Endothelial cell of umbilical vein (primary cell): ENCODE results near the gene PAX5. TPM values are rescaled to one million over a fixed set of nuclear protein-coding genes. Genes with fewer than 3 reads are reported as not detected.

Experiments used
- BruUV-seq: library from RNA; stranded (reverse); fragments of 400-500 nt; replicated peaks from 2 replicates; lab custom pipeline; 2021; lab: Mats Ljungman, UMichigan
- CTCF ChIA-PET: fragments of 300-600, 350-600 bp; sonication (Branson Sonifier 250); formaldehyde crosslinking; loops from one replicate; lab custom pipeline; 2021; ENCODE audit warnings: antibody characterized with exemption, inconsistent platforms; lab: Charles Lee
- POLR2A ChIA-PET: fragments of 300-600, 350-600 bp; sonication (Branson Sonifier 250); formaldehyde crosslinking; loops from one replicate; lab custom pipeline; 2021; ENCODE audit warnings: antibody characterized with exemption, inconsistent platforms; lab: Charles Lee
- DNase-seq: peaks from one replicate; pipeline ENCODE4 v3.0.0-alpha.2; 2011; ENCODE audit warnings: low read depth, low spot score
- FAIRE-seq: peaks from 2 replicates; lab custom pipeline; 2011; peaks lifted over from hg19 to GRCh38; lab: Jason Lieb, UNC
- H2AFZ ChIP-seq: 2 replicates; pipeline ENCODE4 v1.6.0; 2012; ENCODE audit warnings: low read depth, low read length, control low read depth, inconsistent platforms
- H3K27ac ChIP-seq: 2 replicates; pipeline ENCODE4 v1.5.1; 2011; ENCODE audit warnings: low read depth, mild to moderate bottlenecking, control low read depth, low read length, moderate library complexity; ENCODE audit not compliant: insufficient read depth
- H3K27me3 ChIP-seq, 2 experiments: 2 replicates each; pipeline versions ENCODE4 v1.6.0 to v1.6.1; 2011; ENCODE audit warnings: low read length in 2 of 2, mixed read lengths in 1 of 2; ENCODE audit not compliant: control insufficient read depth in 2 of 2, insufficient read depth in 2 of 2
- H3K36me3 ChIP-seq, 2 experiments: 2 replicates in 1 of 2; 3 replicates in 1 of 2; pipeline ENCODE4 v1.5.1; 2011; ENCODE audit warnings: low read length in 2 of 2, mild to moderate bottlenecking in 1 of 2, moderate library complexity in 1 of 2; ENCODE audit not compliant: control insufficient read depth in 2 of 2, insufficient read depth in 2 of 2; ENCODE audit errors: extremely low read depth in 1 of 2
- H3K4me1 ChIP-seq: 3 replicates; pipeline ENCODE4 v1.5.1; 2011; ENCODE audit warnings: mild to moderate bottlenecking, low read length; ENCODE audit not compliant: control insufficient read depth, insufficient read depth; ENCODE audit errors: extremely low read depth
- H3K4me2 ChIP-seq: 2 replicates; pipeline ENCODE4 v1.6.1; 2011; ENCODE audit warnings: low read length, control low read depth, mixed read lengths; ENCODE audit not compliant: insufficient read depth
- H3K4me3 ChIP-seq, 3 experiments: fragments of 200-600 bp in 1 of 3; sonication (generic), shearing (Covaris generic) in 1 of 3; replicated peaks in 1 of 3; 2 replicates each; pipeline ENCODE4 v1.5.1; 2011 to 2016; ENCODE audit warnings: control low read depth in 3 of 3, low read length in 3 of 3, mild to moderate bottlenecking in 2 of 3, inconsistent platforms in 1 of 3, low read depth in 1 of 3, moderate library complexity in 1 of 3; ENCODE audit not compliant: insufficient read depth in 1 of 3
- H3K79me2 ChIP-seq: 2 replicates; pipeline ENCODE4 v1.6.0; 2012; ENCODE audit warnings: low read length, inconsistent platforms; ENCODE audit not compliant: control insufficient read depth, insufficient read depth
- H3K9ac ChIP-seq: replicated peaks from 2 replicates; pipeline ENCODE3; 2011; ENCODE audit warnings: low read length, control low read depth; ENCODE audit not compliant: insufficient read depth; ENCODE audit errors: extremely low read depth
- H3K9me1 ChIP-seq: replicated peaks from 3 replicates; pipeline ENCODE4 v1.6.0; 2011; ENCODE audit warnings: mild to moderate bottlenecking, low read length; ENCODE audit not compliant: control insufficient read depth, insufficient read depth; ENCODE audit errors: extremely low read depth
- H3K9me3 ChIP-seq: replicated peaks from 2 replicates; pipeline ENCODE4 v1.5.1; 2012; ENCODE audit warnings: low read length, inconsistent platforms; ENCODE audit not compliant: control insufficient read depth, insufficient read depth
- H4K20me1 ChIP-seq: replicated peaks from 2 replicates; pipeline ENCODE3; 2011; ENCODE audit warnings: mild to moderate bottlenecking, low read length; ENCODE audit not compliant: control insufficient read depth, insufficient read depth; ENCODE audit errors: extremely low read depth
- CTCF ChIP-seq, 2 donors: IDR thresholded peaks; 1 replicate in 1 of 2; 2 replicates in 1 of 2; pipeline ENCODE4 v1.5.1; 2011; ENCODE audit warnings: low read length in 2 of 2, mild to moderate bottlenecking in 2 of 2, moderate library complexity in 2 of 2, control low read depth in 1 of 2, inconsistent platforms in 1 of 2, low read depth in 1 of 2; ENCODE audit not compliant: insufficient read depth in 1 of 2; ENCODE audit errors: extremely low read depth in 1 of 2
- FOS ChIP-seq: IDR thresholded peaks from 2 replicates; pipeline ENCODE4 v1.6.1; 2011; ENCODE audit warnings: mild to moderate bottlenecking, low read length, moderate library complexity, borderline replicate concordance; ENCODE audit not compliant: insufficient read depth
- dilution Hi-C: fragments of 300-500 bp; cut with MboI; formaldehyde crosslinking; loops from one replicate; pipeline ENCODE4 v1.15.0; 2019; ENCODE audit warnings: low sequenced_read_pairs; ENCODE audit not compliant: extremely low pct_ligation_motif_present
- intact Hi-C: fragments of 100-400 bp; cut with micrococcal nuclease; formaldehyde crosslinking; loops from one replicate; pipeline ENCODE4 v1.10.0; 2022
- polyA plus RNA-seq, 4 experiments: library from polyadenylated mRNA; depleted of rRNA in 3 of 4; stranded (reverse) in 3 of 4; unstranded in 1 of 4; fragments of >200 nt; gene quantifications; 2 replicates each; pipeline versions ENCODE4 v1.2.1 to v1.2.3, GENCODE V29; 2011 to 2012; ENCODE audit warnings: missing spikeins in 1 of 4
- total RNA-seq: library from RNA; stranded (reverse); gene quantifications from 2 replicates; pipeline ENCODE4 v1.2.3, GENCODE V29; 2021

PAX5 gene
- total and polyA plus RNA-seq, 2 donors (not counting 3 experiments of a cell fraction or from before 2014, with no cell fraction given) = not detected

GRCh38 chr9:36991516-36992134, 42.4 kb downstream of the PAX5 start:
- DNase-seq = peak; percentile 16
- H3K27ac ChIP-seq = no peak overlapping the region

More at GRCh38 chr9:36991516-36992134, 42.4 kb downstream of the PAX5 start:
- H3K4me2 ChIP-seq = no peak overlapping the region
- POLR2A ChIA-PET = no interaction called here
- H3K79me2 ChIP-seq = no peaks in the 10 kb centered on the region
- H2AFZ ChIP-seq = no peak overlapping the region
- no peak overlapping the region for H3K9ac ChIP-seq
- dilution Hi-C loops = no loop called here
- peaks cover 32 to 36% of the 10 kb centered on the region in 2 experiments for H3K27me3 ChIP-seq
- H3K4me3 ChIP-seq = no peak overlapping the region
- intact Hi-C loops = loop anchor here (1.0 kb wide), 2 partner anchors 118 to 129 kb away; no protein-coding TSS in a partner anchor
- no peaks in the 10 kb centered on the region for H3K9me1 ChIP-seq
- CTCF ChIA-PET = interaction anchor here (0.7 to 7.1 kb wide), 4 partner anchors 18 to 359 kb away, joined by 3 to 81 read pairs (median 4); no protein-coding TSS in a partner anchor
- no peak for TF ChIP-seq FOS
- peak; percentile 60 to 66 for TF ChIP-seq CTCF (IDR thresholded peaks at IDR 0.05; ENCODE audit: extremely low read depth in 1 of 2, insufficient read depth in 1 of 2, low read depth in 1 of 2, low read length in 2 of 2)
- H3K4me1 ChIP-seq = no peaks in the 10 kb centered on the region
- no TSS peak for BruUV-seq
- H4K20me1 ChIP-seq = no peaks in the 10 kb centered on the region
- FAIRE-seq = no peak
- H3K36me3 ChIP-seq = no peaks in the 10 kb centered on the region
- H3K9me3 ChIP-seq = peaks cover 4% of the 10 kb centered on the region
